GM20431 (cell line): ENCODE data around the gene YPEL3.

Source experiments
- in situ Hi-C: fragments of 300-500 bp; cut with MseI, MboI; formaldehyde crosslinking; loops from one replicate; pipeline ENCODE4 v1.15.0; 2020; ENCODE audit warnings: low sequenced_read_pairs; ENCODE audit not compliant: unreplicated experiment

The YPEL3 gene

GRCh38 chr16:30079480-30079879 lies 16.5 kb downstream of the YPEL3 start:
- in situ Hi-C loops = no loop called here

- in situ Hi-C loops = no loop called here
These were observed 17.3 kb downstream of the YPEL3 start for GRCh38 chr16:30078744-30079143.

- in situ Hi-C loops = no loop called here
These were observed 18.4 kb downstream of the YPEL3 start for GRCh38 chr16:30077656-30078055.

DNA sequence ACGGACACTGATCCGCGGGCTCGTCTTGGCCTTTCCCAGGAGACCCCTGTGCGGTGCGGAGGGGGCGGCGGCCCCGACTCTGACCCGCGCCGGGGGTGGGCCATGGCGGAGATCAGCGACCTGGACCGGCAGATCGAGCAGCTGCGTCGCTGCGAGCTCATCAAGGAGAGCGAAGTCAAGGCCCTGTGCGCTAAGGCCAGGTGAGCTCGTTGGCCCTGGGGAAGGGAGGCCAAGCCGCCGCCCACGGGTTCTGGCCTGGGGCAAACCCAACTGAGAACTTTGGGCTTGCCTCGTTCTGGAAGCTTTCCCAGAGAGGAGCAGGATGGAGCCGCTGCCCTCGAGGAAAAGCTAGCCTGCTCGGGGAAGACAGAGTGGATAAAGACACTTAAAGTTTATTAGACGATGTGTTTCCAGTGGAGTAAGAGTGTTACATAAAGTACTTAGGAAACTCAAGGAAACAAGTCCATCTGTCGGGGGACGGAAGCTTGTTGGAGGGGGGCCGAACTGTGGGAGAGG lies 19.7 kb downstream of the YPEL3 start:
- in situ Hi-C loops = no loop called here

DNA sequence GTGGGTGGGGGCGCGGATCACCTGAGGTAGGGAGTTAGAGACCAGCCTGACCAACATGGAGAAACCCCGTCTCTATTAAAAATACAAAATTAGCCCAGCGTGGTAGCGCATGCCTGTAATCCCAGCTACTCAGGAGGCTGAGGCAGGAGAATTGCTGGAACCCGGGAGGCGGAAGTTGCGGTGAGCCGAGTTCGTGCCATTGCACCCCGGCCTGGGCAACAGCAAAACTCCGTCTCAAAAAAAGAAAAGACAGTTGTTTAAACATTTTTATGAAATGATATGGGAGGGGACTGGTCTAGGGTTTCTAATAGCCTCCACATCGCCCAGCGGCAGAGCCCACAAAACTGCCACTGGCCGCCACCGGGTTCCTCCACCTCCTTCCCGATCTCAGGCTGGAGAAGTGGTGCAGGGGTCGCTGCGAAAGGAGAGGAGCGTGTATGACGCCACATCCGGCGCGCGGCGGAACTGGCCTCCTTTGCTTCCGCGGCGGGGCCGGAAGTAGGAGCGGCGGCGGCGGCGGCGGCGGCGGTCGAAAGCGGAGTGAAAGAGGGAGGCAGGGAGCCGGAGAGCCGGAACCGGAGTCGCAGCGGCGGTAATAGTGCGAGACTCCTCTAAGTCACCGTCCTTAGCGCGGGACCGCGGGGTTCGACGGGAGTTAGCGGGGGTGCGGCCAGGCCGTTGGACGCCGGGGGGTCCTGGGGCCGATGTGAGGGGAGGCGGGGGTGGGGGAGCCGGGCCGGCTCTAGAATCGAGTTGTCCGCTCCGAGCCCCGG lies 20.3 kb downstream of the YPEL3 start, which contains the start of gene PPP4C:
TSS of gene PPP4C (plus strand) at position 492 of the 773 bp plus-strand sequence. CDS start 384 bp downstream, outside the sequence.
- in situ Hi-C loops = no loop called here

GRCh38 chr16:30070490-30070889 lies 25.5 kb downstream of the YPEL3 start:
- in situ Hi-C loops = no loop called here

DNA sequence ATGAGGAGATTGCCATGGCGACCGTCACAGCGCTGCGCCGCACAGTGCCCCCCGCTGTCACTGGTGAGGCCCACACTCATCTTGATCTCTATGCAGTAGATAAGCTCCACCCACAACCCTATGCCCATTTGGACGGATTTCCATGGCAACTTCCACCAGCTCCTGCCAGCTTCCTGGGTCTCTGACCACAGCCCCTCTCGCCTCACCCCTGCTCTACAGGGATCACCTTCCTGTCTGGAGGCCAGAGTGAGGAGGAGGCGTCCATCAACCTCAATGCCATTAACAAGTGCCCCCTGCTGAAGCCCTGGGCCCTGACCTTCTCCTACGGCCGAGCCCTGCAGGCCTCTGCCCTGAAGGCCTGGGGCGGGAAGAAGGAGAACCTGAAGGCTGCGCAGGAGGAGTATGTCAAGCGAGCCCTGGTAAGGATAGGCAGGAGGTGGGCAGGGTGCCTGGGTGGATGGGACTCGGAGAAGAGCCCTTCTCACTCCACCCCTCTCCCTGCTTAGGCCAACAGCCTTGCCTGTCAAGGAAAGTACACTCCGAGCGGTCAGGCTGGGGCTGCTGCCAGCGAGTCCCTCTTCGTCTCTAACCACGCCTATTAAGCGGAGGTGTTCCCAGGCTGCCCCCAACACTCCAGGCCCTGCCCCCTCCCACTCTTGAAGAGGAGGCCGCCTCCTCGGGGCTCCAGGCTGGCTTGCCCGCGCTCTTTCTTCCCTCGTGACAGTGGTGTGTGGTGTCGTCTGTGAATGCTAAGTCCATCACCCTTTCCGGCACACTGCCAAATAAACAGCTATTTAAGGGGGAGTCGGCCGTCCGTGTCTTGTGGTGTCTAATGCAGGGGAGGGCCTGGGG lies 26.2 kb downstream of the YPEL3 start:
- in situ Hi-C loops = no loop called here

DNA sequence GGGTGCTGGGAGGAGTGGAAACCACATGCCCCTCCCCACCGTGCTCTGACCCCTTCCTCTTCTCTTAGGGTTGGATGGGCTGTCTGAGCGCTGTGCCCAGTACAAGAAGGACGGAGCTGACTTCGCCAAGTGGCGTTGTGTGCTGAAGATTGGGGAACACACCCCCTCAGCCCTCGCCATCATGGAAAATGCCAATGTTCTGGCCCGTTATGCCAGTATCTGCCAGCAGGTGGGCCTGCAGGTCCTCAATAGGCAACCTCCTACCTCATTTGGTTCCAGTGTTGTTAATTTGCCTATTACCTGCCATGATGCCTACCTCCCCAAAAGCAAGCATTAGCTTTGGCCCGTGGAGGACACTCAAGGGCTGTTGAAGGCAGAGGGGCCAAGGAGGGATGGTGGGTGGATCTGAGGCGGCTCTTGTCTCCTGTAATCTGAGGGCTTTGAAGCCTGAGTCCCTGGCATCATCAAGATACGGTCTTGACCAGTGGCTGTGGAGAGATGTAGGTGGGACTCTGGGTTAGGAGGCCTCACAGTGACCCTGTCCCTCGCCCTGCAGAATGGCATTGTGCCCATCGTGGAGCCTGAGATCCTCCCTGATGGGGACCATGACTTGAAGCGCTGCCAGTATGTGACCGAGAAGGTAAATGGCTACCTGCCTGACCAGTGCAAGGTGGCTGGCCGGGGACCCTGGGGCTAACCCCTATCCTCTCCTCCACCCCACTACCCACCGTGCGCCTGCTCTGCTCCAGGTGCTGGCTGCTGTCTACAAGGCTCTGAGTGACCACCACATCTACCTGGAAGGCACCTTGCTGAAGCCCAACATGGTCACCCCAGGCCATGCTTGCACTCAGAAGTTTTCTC lies 27.0 kb downstream of the YPEL3 start:
- in situ Hi-C loops = no loop called here

DNA sequence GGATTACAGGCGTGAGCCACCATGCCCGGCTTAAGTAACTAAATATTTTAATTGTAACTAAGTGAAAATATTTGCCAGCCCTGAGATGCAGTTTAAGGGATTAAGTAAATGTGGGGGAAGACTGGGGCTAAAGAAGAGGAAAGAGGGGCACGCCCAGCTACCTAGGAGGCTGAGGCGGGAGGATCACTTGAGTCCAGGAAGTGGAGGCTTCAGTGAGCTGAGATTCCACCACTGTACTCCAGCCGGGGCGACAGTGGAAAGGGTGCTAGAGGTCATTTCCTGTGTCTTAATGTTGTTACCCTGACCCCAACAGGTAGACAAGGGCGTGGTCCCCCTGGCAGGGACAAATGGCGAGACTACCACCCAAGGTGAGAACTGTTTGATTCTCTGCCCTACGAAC lies 27.7 kb downstream of the YPEL3 start:
- in situ Hi-C loops = no loop called here

- in situ Hi-C loops = no loop called here
These were observed 28.5 kb downstream of the YPEL3 start for GRCh38 chr16:30067584-30067916.

DNA sequence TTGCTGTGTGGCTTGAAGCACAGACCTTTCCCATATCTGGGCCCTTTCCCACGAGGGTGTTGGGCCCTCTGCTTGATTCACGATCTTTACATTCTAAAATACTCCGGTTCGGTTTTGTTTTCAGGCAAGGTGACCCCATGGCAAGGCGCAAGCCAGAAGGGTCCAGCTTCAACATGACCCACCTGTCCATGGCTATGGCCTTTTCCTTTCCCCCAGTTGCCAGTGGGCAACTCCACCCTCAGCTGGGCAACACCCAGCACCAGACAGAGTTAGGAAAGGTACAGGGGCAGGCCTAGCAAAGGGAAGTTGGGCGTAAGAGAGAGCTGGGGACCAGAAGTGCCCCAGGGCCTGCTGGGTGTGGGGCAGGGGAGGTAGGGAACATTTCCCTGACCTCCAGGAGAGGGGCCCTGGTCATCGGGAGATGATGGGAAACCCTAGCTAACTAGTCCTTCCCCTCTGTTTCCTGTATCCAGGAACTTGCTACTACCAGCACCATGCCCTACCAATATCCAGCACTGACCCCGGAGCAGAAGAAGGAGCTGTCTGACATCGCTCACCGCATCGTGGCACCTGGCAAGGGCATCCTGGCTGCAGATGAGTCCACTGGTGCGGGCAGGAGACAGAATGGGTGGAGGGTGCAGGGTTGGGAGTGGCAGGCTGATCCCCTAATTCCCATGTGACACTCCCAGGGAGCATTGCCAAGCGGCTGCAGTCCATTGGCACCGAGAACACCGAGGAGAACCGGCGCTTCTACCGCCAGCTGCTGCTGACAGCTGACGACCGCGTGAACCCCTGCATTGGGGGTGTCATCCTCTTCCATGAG lies 29.0 kb downstream of the YPEL3 start:
- in situ Hi-C loops = no loop called here

GRCh38 chr16:30065943-30066760 lies 29.9 kb downstream of the YPEL3 start:
- in situ Hi-C loops = no loop called here

DNA sequence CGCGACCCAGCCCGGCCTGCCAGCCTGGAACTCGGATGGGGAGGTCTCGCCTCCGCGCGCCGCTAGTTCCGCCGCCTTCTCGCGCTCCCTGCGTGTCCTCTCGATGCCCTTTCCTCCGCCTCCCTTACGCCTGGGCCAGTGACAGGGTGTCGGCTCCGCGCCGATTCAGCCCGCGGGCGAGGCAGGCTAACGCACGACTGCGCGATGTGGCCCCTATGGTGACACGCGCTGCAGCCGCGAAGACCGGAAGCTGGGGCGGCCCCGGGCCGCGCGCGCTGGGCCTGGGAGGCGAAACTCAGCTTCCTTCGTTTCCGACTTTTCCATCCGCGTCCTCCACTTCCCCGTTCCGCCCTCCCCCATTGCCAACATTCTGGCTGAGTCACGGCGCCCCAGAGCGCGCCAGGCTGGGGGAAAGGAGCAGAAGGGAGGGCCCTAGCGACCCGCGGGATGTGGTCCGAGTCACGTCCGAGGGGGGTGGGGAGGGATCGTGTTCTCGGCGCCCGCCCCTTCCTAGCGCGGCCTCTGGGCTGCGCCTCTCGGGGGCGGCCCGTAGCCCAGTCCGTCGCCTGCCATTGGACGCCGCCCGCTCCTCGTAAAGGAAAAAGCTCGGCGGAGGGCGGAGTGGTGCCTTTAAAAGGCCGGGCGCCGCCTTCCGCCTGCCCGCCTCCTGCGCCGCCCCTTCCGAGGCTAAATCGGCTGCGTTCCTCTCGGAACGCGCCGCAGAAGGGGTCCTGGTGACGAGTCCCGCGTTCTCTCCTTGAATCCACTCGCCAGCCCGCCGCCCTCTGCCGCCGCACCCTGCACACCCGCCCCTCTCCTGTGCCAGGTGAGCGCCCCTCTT lies 30.7 kb downstream of the YPEL3 start, which contains the start of gene ALDOA:
TSS of gene ALDOA (plus strand) at position 659 of the 841 bp plus-strand sequence. CDS start 1,138 bp downstream, outside the sequence.
- in situ Hi-C loops = no loop called here

DNA sequence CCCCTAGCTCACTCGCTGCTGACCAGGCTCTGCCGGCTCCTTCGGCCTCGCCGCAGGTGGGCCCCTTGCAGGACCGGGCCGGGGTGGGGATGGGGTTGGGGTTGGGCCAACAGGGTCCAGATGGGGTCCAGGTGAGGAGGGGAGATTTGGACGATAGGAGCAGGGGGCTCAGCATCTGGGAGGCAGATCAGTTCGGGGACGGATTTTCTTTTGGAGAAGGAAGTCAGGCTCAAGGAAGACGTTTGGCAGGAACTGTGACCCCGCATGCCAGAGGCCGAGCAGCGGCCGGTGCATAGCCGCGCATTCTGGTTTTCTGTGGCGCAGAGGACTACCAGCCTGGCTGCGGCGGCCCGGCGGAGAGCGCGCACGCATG lies 31.3 kb downstream of the YPEL3 start:
- in situ Hi-C loops = no loop called here

DNA sequence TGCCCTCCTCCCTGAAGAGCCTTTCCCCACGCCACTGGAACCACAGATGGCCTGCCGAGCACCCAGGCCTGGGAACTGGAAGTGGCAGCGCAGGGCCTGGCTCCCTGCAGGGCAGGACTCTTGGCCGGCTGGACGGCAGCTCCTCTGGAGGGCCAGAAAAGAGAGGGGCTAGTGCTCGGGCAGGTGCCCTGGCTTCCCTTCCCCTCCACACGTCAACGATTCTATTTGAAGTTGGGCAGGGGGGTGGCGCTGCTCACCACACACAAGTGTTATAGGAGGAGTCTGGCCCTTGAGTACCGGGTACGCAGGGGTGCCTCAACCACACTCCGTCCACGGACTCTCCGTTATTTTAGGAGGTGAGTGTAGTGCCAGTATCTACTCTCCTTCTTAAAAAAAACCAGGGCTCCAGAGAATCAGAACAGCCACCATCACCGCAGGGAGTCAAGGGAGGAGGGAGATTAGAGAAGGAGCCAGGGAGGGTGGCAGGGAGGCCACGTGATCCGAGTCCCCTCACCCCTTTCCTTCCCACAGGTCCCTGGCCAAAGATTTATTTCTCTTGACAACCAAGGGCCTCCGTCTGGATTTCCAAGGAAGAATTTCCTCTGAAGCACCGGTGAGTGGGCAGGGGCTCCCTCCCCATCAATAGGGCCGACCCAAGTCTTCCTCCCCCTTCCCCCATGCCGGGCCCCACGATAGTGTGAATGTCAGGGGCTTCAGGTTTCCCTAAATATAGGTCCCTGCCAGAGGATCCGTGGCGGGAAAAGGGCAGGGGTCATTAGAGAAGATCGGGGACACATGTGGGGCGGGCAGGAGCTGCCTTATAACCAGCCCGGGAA lies 31.9 kb downstream of the YPEL3 start:
- in situ Hi-C loops = no loop called here

DNA sequence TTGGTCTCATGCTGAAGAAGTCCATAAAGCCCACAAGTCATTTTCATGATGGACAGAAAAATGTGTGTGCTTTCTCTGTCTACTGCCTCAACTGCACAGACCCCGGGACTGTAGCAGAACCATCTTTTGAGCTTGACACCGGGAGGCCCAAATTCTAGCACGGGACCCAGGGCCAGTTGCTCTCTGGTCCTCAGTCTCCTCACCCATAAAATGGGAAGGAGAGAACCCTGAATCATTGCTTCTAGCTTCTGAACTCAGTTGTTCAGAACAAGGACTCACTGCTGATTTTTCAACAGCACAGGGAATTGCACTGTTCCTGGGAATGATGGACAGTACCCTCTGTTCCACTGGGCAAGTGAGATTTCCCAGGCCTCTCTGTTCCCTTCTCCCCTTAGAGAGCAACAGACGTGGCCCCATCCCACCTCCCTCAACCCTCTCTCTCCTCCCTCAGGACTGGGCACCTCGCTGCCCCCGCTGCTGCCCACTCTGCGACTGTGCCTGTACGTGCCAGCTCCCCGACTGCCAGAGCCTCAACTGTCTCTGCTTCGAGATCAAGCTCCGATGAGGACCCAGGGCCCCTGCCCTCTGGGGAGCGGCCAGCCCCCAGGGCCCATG lies 32.6 kb downstream of the YPEL3 start:
- in situ Hi-C loops = no loop called here
